ENCODE data around the gene GKN2. TPM values are rescaled to one million over a fixed set of nuclear protein-coding genes. Genes with fewer than 3 reads are reported as not detected.

The GKN2 gene
- total RNA-seq, 1 experiment from 2014 or later = 0.58 TPM

GRCh38 chr2:68917034-68917718 lies 35.5 kb downstream of the GKN2 start:
- Histone ChIP-seq H3F3A (ENCODE audit: low read length, unreplicated experiment) (no peaks in the 10 kb centered on the region), H3K27ac (ENCODE audit: low read length) (no peak overlapping the region), H3K4me3 (ENCODE audit: low read length) (no peak overlapping the region), H3K9me2 (replicated peaks; ENCODE audit: low read length) (no peaks in the 10 kb centered on the region), H3K9me3 (ENCODE audit: low read length) (no peaks in the 10 kb centered on the region), H3K79me2 (ENCODE audit: low read length) (no peaks in the 10 kb centered on the region), H3K4me2 (ENCODE audit: low read length) (no peak overlapping the region), H3K36me3 (ENCODE audit: low read depth, low read length) (no peaks in the 10 kb centered on the region), H3K27me3 (ENCODE audit: low read length) (no peaks in the 10 kb centered on the region), H3K4me1 (ENCODE audit: insufficient read depth, low read length) (no peaks in the 10 kb centered on the region), H2AFZ (ENCODE audit: low read length) (no peak overlapping the region), H3K9ac (ENCODE audit: low read length) (no peak overlapping the region), H4K20me1 (ENCODE audit: low read length) (no peaks in the 10 kb centered on the region)
- intact Hi-C loops (cut with micrococcal nuclease) = no loop called here
- DNase-seq = no peak
- TF ChIP-seq CTCF (conservative IDR thresholded peaks at IDR 0.05; ENCODE audit: low read depth, low read length) (no peak), EZH2phosphoT487 (IDR thresholded peaks at IDR 0.05; ENCODE audit: borderline replicate concordance, low read length) (no peak), EZH2 (IDR thresholded peaks at IDR 0.05; ENCODE audit: low read length, unreplicated experiment) (no peak)
- BruUV-seq (replicated peaks) = no TSS peak
- ChIA-PET CTCF (no interaction called here), POLR2A (ENCODE audit: unreplicated experiment) (no interaction called here)
- no peak for ATAC-seq

- no peaks in the 10 kb centered on the region for H3K27me3 ChIP-seq (ENCODE audit: low read length)
- no peak overlapping the region for H3K9ac ChIP-seq (ENCODE audit: low read length)
- H3K9me3 ChIP-seq (ENCODE audit: low read length) = no peaks in the 10 kb centered on the region
- H3F3A ChIP-seq (ENCODE audit: low read length, unreplicated experiment) = no peaks in the 10 kb centered on the region
- ChIA-PET CTCF (no interaction called here), POLR2A (ENCODE audit: unreplicated experiment) (no interaction called here)
- H3K36me3 ChIP-seq (ENCODE audit: low read depth, low read length) = no peaks in the 10 kb centered on the region
- H3K4me1 ChIP-seq (ENCODE audit: insufficient read depth, low read length) = no peaks in the 10 kb centered on the region
- H3K9me2 ChIP-seq (replicated peaks; ENCODE audit: low read length) = no peaks in the 10 kb centered on the region
- no peak overlapping the region for H3K27ac ChIP-seq (ENCODE audit: low read length)
- intact Hi-C loops (cut with micrococcal nuclease) = no loop called here
- BruUV-seq (replicated peaks) = no TSS peak
- TF ChIP-seq CTCF (conservative IDR thresholded peaks at IDR 0.05; ENCODE audit: low read depth, low read length) (no peak), EZH2phosphoT487 (IDR thresholded peaks at IDR 0.05; ENCODE audit: borderline replicate concordance, low read length) (no peak), EZH2 (IDR thresholded peaks at IDR 0.05; ENCODE audit: low read length, unreplicated experiment) (no peak)
- no peaks in the 10 kb centered on the region for H3K79me2 ChIP-seq (ENCODE audit: low read length)
- H3K4me3 ChIP-seq (ENCODE audit: low read length) = no peak overlapping the region
- ATAC-seq = no peak
- DNase-seq = no peak
- H3K4me2 ChIP-seq (ENCODE audit: low read length) = no peak overlapping the region
- H4K20me1 ChIP-seq (ENCODE audit: low read length) = no peaks in the 10 kb centered on the region
- H2AFZ ChIP-seq (ENCODE audit: low read length) = no peak overlapping the region
Observed at GRCh38 chr2:68916226-68916625, 36.5 kb downstream of the GKN2 start.

GRCh38 chr2:68915393-68915792 lies 37.3 kb downstream of the GKN2 start:
- ChIA-PET POLR2A (ENCODE audit: unreplicated experiment) (no interaction called here), CTCF (interaction anchor here (0.6 kb wide), 1 partner anchor 431 kb away, joined by 4 read pairs; no protein-coding TSS in a partner anchor)
- Histone ChIP-seq H3K27me3 (ENCODE audit: low read length) (no peaks in the 10 kb centered on the region), H3K27ac (ENCODE audit: low read length) (no peak overlapping the region), H3K4me1 (ENCODE audit: insufficient read depth, low read length) (no peaks in the 10 kb centered on the region), H3K36me3 (ENCODE audit: low read depth, low read length) (no peaks in the 10 kb centered on the region), H3K9me2 (replicated peaks; ENCODE audit: low read length) (no peaks in the 10 kb centered on the region), H2AFZ (ENCODE audit: low read length) (no peak overlapping the region), H3K4me3 (ENCODE audit: low read length) (no peak overlapping the region), H3K4me2 (ENCODE audit: low read length) (no peak overlapping the region), H3K9me3 (ENCODE audit: low read length) (no peaks in the 10 kb centered on the region), H3K79me2 (ENCODE audit: low read length) (no peaks in the 10 kb centered on the region), H3K9ac (ENCODE audit: low read length) (no peak overlapping the region), H3F3A (ENCODE audit: low read length, unreplicated experiment) (no peaks in the 10 kb centered on the region), H4K20me1 (ENCODE audit: low read length) (no peaks in the 10 kb centered on the region)
- ATAC-seq = no peak
- no TSS peak for BruUV-seq (replicated peaks)
- intact Hi-C loops (cut with micrococcal nuclease) = no loop called here
- no peak for TF ChIP-seq EZH2 (IDR thresholded peaks at IDR 0.05; ENCODE audit: low read length, unreplicated experiment)
- no peak for TF ChIP-seq CTCF (conservative IDR thresholded peaks at IDR 0.05; ENCODE audit: low read depth, low read length)
- TF ChIP-seq EZH2phosphoT487 (IDR thresholded peaks at IDR 0.05; ENCODE audit: borderline replicate concordance, low read length) = no peak
- DNase-seq = no peak

All from PC-3 (cell line).